Stimulated activated naive B cell treated with anti-CD40 and anti-IgM and Interleukin-4, amounts not matched to agents 10 μg/mL and 1 μg/mL and 100 μg/mL, for 72 hours (primary cell): ENCODE results near the gene IL2RA.
"Not testable (repeated sequence)": the region's sequence is repeated elsewhere in the genome, so short reads cannot be mapped to it uniquely, and the experiment has no call there.

Experiments used
- ATAC-seq, 2 donors: fragments of 150-1000 bp; cut with Tn5 transposase; replicated peaks; 2 replicates each; pipeline ENCODE4 v1.10.0; 2021; ENCODE audit warnings: moderate library complexity in 1 of 2
- DNase-seq: peaks from one replicate; pipeline ENCODE4 v3.0.0; 2021
- H3K27ac Mint-ChIP-seq: one replicate; pipeline ENCODE4 v1.8.0; 2022; ENCODE audit warnings: mild to moderate bottlenecking, mixed read lengths
- H3K27me3 Mint-ChIP-seq, 2 donors: one replicate each; pipeline ENCODE4 v1.8.0; 2022; ENCODE audit warnings: mixed read lengths in 2 of 2
- H3K36me3 Mint-ChIP-seq, 2 donors: one replicate each; pipeline ENCODE4 v1.8.0; 2022; ENCODE audit warnings: mixed read lengths in 2 of 2, mild to moderate bottlenecking in 1 of 2
- H3K4me1 Mint-ChIP-seq, 2 donors: one replicate each; pipeline ENCODE4 v1.8.0; 2022; ENCODE audit warnings: mixed read lengths in 2 of 2, mild to moderate bottlenecking in 1 of 2
- H3K4me3 Mint-ChIP-seq, 2 donors: one replicate each; pipeline ENCODE4 v1.8.0; 2022; ENCODE audit warnings: mild to moderate bottlenecking in 2 of 2, mixed read lengths in 2 of 2, moderate library complexity in 1 of 2
- H3K9me3 Mint-ChIP-seq, 2 donors: one replicate each; pipeline ENCODE4 v1.8.0; 2022; ENCODE audit warnings: mixed read lengths in 2 of 2, mild to moderate bottlenecking in 1 of 2

IL2RA gene

DNA sequence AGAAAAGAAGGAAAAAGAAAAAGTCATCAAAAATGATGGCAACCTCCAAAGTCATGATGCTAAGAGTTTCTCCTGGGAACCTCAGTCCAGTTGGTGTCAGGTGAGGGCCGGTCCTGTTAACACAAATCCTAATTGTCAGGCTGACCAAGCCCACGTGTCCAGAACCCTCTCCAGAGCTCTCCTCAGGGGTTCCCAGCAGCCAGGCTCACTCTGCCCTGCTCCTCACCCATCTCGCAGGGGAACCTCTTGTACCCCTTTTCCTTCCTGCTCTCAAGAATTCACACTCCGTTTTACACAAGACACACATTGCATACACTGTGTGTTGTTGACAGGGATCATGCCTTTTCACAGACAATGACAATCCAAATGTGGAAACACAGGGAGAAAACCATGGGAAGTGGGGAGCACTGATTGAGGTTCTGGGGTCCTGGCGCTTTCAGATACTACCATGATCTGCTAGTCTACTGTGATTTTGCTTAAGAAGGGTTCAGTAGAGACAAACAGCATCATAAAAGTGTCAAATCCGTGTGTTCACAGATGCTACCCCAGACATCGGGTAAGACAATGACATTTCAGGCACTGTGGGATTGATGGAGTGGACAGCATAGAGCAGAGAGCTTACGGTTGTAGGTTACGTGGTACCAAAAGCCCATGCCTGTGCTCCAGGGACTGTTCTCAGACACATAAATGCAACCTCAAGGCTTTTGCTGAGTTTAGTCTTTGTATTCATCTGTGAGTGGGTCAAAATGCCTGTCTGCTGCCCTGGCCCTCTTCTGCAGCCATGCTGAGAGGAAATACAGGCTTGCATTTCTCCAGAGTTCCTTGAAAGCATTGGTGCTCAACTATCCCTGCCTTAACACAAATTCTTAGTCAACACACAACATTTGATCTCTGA lies 16.0 kb downstream of the IL2RA start:
- no peaks in the 10 kb centered on the region for H3K27me3 Mint-ChIP-seq
- peak overlapping the region; percentile 95 for H3K27ac Mint-ChIP-seq
- ATAC-seq (no peak), DNase-seq (no peak)
- peaks cover 57 to 78% of the 10 kb centered on the region in 2 donors for H3K4me1 Mint-ChIP-seq
- peak overlapping the region; percentile 61 to 67 for H3K4me3 Mint-ChIP-seq
- peaks cover 0 to 2% of the 10 kb centered on the region in 2 donors for H3K9me3 Mint-ChIP-seq
- peaks cover 4 to 22% of the 10 kb centered on the region in 2 donors for H3K36me3 Mint-ChIP-seq

DNA sequence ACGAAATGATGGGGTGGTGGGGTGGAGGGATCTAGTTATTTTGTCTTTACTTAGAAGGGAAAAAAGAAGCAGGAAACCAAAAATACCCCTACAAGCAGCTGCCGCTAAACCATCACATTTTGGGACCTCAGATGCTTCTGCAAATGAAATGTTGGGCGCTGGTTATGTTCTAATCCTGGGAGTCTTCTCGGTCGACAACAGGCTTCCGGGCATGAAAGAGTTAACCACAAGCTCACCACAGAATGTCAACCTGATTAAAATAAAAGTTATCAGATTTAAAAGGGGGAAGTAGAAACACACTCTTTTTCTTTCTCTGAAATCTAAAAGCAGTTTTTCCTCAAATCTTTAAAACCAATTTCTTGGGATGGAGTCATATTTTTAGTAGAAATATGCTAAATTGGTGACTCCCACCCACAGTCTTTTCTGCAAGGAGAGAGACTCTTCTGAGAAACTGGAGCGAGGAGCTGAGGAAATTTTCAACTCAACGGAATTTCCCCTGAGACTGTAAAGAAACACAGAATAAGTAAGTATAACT lies 16.8 kb downstream of the IL2RA start:
- no peaks in the 10 kb centered on the region for H3K27me3 Mint-ChIP-seq
- peak; percentile 57 to 69 for ATAC-seq

DNA sequence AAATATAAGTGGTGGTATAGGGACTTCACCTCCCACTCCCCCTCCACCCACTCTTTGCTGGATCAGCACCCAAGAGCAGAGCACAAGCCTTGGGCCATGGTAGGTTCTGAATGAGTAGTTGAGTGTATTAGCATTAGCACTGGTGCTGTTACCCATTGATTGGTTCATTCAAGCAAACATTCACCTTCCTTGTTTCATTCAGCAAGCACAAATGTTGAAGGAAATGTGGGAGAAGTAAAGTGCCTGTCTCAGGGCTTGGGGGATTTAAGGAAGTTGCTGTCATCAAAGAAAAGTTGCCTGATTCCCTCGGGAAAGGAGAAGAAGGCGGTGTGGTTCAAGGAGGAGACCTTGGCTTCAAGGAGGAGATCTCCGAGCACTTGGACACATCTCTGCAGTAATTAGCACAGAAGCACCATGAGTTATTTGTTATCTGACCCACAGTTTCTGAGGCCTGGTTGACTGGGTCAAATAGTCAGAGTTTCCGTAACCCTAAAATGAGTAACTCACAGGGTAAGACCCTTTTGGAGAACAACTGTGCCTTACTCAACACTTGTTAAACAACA lies 17.3 kb downstream of the IL2RA start:
- peak overlapping the region; percentile 61 to 67 for H3K4me3 Mint-ChIP-seq
- H3K36me3 Mint-ChIP-seq = peaks cover 4 to 23% of the 10 kb centered on the region in 2 donors
- ATAC-seq (peak; percentile 79 to 81), DNase-seq (peak; percentile 62)
- peaks cover 49 to 65% of the 10 kb centered on the region in 2 donors for H3K4me1 Mint-ChIP-seq
- peak overlapping the region; percentile 95 for H3K27ac Mint-ChIP-seq
- H3K9me3 Mint-ChIP-seq = peaks cover 0 to 2% of the 10 kb centered on the region in 2 donors
- H3K27me3 Mint-ChIP-seq = no peaks in the 10 kb centered on the region

More for the DNA sequence above, 16.8 kb downstream of the IL2RA start:
- peak overlapping the region; percentile 95 for H3K27ac Mint-ChIP-seq
- no peak for DNase-seq
- peaks cover 4 to 22% of the 10 kb centered on the region in 2 donors for H3K36me3 Mint-ChIP-seq
- H3K4me3 Mint-ChIP-seq = peak overlapping the region; percentile 61 to 67
- H3K4me1 Mint-ChIP-seq = peaks cover 54 to 70% of the 10 kb centered on the region in 2 donors
- peaks cover 0 to 2% of the 10 kb centered on the region in 2 donors for H3K9me3 Mint-ChIP-seq

DNA sequence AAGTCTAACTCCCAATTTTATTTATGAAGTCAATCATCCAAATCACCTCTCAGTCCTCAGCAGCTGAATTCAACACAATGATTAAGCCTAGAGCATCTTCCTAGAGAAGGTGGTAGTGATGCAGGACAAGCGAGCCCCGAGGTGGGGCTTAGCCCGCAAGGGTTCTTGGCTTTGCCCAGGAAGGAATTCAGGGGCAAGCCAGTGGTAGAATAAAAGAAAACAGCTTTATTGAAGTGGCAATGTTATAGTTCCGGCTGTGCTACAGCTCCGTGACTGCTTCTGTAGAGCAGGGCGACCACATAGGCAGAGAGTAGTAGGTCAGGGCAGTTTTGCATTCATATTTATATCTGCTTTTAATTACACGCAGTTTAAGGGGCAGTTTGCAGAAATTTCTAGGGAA lies 18.1 kb downstream of the IL2RA start:
- H3K27me3 Mint-ChIP-seq = no peaks in the 10 kb centered on the region
- H3K9me3 Mint-ChIP-seq = peaks cover 0 to 3% of the 10 kb centered on the region in 2 donors
- H3K36me3 Mint-ChIP-seq = peaks cover 8 to 26% of the 10 kb centered on the region in 2 donors
- DNase-seq (no peak), ATAC-seq (peak in 1 of 2 donors; percentile 52)
- peaks cover 46 to 57% of the 10 kb centered on the region in 2 donors for H3K4me1 Mint-ChIP-seq
- peak overlapping the region; percentile 95 for H3K27ac Mint-ChIP-seq
- H3K4me3 Mint-ChIP-seq = peak overlapping the region; percentile 61 to 67

DNA sequence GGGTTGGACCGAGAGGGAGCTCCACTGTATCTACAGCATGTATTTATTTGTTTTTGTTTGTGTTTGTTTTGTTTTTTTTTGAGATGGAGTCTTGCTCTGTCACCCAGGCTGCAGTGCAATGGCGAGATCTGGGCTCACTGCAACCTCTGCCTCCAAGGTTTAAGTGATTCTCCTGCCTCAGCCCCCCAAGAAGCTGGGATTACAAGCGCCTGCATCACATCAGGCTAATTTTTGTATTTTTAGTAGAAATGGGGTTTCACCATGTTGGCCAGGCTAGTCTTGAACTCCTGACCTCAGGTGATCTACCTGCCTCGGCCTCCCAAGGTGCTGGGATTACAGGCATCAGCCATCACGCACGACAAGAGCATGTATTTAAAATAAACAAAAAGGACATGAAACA lies 18.8 kb downstream of the IL2RA start:
- not testable (repeated sequence) for ATAC-seq, H3K9me3 Mint-ChIP-seq, H3K27me3 Mint-ChIP-seq, H3K4me3 Mint-ChIP-seq, DNase-seq
- H3K4me1 Mint-ChIP-seq = peaks cover 41 to 53% of the 10 kb centered on the region in 2 donors
- H3K36me3 Mint-ChIP-seq = peaks cover 13 to 28% of the 10 kb centered on the region in 2 donors
- H3K27ac Mint-ChIP-seq = peak overlapping the region; percentile 54

DNA sequence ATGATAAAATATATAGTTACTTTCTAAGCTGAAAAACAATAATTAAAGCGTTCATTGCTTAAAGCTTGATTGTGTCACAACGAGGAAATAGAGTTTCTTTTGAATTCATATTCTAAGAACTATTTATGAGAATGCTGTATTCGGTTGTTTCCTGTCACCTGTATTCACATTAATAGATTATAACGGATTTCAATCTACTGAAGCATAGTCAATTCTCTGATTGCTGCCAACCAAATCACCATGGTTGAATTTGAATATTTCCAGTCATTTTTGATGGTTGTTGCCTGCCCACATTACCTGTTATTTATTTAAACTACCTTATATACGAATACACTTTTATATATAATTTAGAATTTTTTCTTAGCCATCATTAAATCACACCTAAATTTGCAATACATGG lies 22.0 kb downstream of the IL2RA start:
- no peaks in the 10 kb centered on the region for H3K27me3 Mint-ChIP-seq
- H3K9me3 Mint-ChIP-seq = peaks cover 0 to 6% of the 10 kb centered on the region in 2 donors
- no peak for DNase-seq
- H3K4me1 Mint-ChIP-seq = peaks cover 37 to 52% of the 10 kb centered on the region in 2 donors
- H3K36me3 Mint-ChIP-seq = peaks cover 14 to 36% of the 10 kb centered on the region in 2 donors
- H3K27ac Mint-ChIP-seq = no peak overlapping the region
- H3K4me3 Mint-ChIP-seq = no peak overlapping the region
- no peak for ATAC-seq

DNA sequence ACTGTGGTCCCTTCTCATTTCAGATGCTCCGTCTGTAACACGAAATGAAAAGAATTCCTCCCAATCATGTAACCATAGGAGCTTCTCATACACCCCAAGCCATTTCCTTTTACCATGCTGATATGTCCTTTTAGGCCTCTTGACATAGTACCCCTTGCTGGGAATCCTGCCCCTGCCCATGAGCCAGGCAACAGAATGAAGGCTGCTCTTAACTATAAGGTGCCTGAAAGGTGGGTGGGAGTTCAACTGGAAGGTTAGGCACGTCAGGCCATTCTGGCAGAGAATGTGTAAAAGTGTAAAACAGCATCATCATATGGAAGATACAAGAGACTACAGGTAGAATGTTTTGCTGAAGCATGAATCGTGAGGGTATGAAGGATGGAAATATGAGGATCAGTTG lies 22.5 kb downstream of the IL2RA start:
- H3K27me3 Mint-ChIP-seq = no peaks in the 10 kb centered on the region
- peaks cover 14 to 39% of the 10 kb centered on the region in 2 donors for H3K36me3 Mint-ChIP-seq
- H3K27ac Mint-ChIP-seq = no peak overlapping the region
- peaks cover 0 to 6% of the 10 kb centered on the region in 2 donors for H3K9me3 Mint-ChIP-seq
- DNase-seq (no peak), ATAC-seq (no peak)
- peaks cover 33 to 52% of the 10 kb centered on the region in 2 donors for H3K4me1 Mint-ChIP-seq
- no peak overlapping the region for H3K4me3 Mint-ChIP-seq

DNA sequence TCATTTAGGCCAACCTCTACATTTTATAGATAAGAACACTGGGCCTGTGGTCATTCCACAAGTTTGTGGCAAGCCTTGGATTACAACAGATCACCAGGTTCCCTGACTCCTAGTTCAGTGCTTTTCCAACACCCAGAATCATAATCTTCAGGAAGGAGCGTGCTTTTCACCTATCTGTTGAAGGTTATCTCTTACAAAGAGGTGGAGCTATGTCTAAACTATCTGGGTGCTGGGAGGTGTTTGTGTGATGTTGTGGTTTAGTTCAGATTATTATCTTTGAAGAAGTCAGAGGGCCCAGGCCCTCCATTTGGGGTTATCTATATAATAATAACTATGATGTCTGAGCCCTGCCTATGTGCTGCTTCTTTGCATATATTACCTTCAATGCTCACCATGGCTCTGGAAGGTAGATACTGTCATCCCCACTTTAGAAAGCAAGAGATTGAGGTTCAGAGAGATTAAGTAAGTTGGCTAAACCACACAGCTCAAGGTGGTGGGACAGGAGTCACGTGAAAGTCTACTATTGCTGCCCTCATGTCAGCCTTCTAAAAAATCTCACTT lies 24.0 kb downstream of the IL2RA start:
- H3K27me3 Mint-ChIP-seq = no peaks in the 10 kb centered on the region
- H3K27ac Mint-ChIP-seq = peak overlapping the region; percentile 65
- no peak overlapping the region for H3K4me3 Mint-ChIP-seq
- DNase-seq = no peak
- no peak for ATAC-seq
- peaks cover 14 to 42% of the 10 kb centered on the region in 2 donors for H3K36me3 Mint-ChIP-seq
- H3K4me1 Mint-ChIP-seq = peaks cover 29 to 51% of the 10 kb centered on the region in 2 donors
- peaks cover 0 to 6% of the 10 kb centered on the region in 2 donors for H3K9me3 Mint-ChIP-seq

DNA sequence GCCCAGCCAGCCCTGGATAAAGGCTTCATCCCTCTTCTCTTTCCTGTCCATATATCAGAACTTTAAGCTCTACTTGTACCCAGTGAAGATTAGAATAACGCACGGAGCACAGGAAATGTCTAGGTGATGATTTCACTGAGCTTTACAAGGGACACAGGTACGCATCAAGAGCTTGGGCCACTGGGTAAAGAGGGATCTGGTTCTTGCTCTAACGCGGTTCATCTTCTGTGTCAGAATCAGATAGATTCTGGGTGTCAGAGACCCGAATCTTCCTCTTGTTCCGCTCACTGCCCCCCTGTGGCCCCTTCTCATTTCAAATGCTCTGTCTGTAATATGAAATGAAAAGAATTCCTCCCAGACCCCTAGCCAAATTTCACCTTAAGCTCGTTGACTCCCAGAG lies 24.7 kb downstream of the IL2RA start:
- Mint-ChIP-seq H3K4me1 (peaks cover 29 to 49% of the 10 kb centered on the region in 2 donors), H3K4me3 (no peak overlapping the region), H3K27me3 (no peaks in the 10 kb centered on the region), H3K36me3 (peaks cover 14 to 45% of the 10 kb centered on the region in 2 donors), H3K9me3 (peaks cover 0 to 6% of the 10 kb centered on the region in 2 donors), H3K27ac (peak overlapping the region; percentile 65)
- ATAC-seq (peak in 1 of 2 donors; percentile 33), DNase-seq (no peak)

DNA sequence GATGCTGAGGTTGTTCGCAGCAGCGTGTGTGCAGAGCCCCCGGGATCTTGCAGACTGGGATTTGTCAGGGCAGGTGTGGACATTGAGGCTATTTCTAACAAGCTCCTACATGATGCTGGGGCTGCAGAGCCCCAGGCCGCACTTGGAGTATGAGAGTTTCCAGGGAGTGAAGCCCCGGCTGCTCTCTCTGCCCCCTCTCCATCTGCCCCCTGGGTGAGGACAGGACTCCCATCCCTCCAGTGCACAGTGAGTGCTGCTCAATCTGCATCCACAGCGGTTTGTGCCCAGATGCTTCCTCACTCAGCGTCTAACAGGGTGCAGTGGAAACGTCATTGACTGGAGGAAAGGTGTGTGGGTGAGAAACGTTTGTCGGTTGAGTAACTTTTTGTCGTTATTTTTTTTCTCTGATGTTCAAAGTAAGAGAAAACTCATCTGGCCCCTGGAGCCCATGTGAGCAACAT lies 25.3 kb downstream of the IL2RA start:
- H3K27me3 Mint-ChIP-seq = no peaks in the 10 kb centered on the region
- no peak overlapping the region for H3K4me3 Mint-ChIP-seq
- ATAC-seq (peak; percentile 84 to 89), DNase-seq (no peak)
- H3K4me1 Mint-ChIP-seq = peaks cover 29 to 49% of the 10 kb centered on the region in 2 donors
- H3K27ac Mint-ChIP-seq = peak overlapping the region; percentile 65
- H3K9me3 Mint-ChIP-seq = peaks cover 0 to 6% of the 10 kb centered on the region in 2 donors
- peaks cover 14 to 47% of the 10 kb centered on the region in 2 donors for H3K36me3 Mint-ChIP-seq

DNA sequence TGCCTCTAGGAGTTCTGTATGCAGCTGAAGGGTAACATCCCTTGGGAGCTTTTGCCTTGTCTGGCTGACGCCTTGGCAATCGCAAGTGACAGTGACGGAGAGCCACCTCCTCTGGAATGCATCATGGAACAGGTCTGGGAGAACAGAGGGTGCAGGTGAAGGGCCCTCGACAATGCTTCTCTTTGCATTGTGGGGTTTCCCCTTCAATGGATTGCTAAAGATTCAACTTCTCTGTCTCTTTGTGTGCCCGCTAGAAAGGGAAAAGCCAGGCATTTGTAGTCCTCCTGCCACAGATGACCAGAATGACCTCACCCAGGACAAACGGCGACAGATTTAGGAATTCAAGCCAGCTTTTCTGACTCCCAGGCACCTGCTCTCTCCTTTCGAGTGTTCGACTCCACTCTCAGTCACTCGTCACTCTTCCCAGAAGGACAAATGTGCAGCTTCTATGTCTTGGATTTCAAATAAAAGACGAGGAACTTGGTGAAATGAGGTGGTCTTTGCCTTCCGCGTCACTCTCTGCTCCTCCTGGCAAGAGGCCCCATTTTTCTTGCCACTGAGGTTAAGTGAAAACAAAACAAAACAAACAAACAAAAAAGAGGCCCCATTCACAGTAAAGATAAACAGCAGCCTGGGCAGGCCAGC lies 26.1 kb downstream of the IL2RA start:
- no peak for DNase-seq
- Mint-ChIP-seq H3K36me3 (peaks cover 14 to 47% of the 10 kb centered on the region in 2 donors), H3K9me3 (peaks cover 0 to 6% of the 10 kb centered on the region in 2 donors), H3K4me3 (no peak overlapping the region), H3K4me1 (peaks cover 29 to 49% of the 10 kb centered on the region in 2 donors), H3K27me3 (no peaks in the 10 kb centered on the region), H3K27ac (no peak overlapping the region)
- ATAC-seq = no peak

DNA sequence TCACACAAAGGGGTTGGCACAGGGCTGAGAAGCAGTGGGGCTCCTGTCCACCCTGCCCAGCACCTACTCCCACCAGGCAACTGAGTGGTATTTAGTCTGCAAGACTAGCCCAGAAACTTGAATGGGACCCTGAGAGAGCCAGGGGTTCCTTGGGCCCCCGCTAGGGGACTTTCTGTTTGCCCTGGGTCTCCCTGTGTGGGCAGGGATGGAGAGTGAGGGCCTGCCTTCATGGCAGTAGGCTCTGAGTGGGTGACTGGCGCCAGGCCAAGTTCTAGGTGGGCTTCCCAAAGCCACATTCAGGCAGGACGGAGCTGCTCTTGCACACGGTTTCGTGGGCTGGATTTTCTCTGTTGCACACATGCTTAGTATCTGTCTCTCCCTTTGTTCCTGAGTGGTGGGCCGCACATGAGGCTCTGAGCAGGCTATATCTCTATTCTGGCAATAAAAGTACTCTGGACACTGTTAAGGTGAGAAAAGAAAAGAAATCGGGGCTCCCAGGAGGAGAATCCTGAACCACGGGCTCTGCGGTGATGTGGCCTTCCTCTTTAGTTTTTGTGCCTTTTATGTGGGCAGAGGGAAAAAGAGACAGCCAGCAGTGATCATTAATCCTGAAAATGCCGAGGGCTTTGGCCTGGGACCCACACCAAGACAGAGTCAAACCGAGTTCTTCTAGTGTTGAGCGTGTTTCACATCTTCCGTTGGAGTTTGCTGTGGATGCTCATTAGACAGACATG lies 26.9 kb downstream of the IL2RA start:
- Mint-ChIP-seq H3K27me3 (no peaks in the 10 kb centered on the region), H3K4me1 (peaks cover 29 to 49% of the 10 kb centered on the region in 2 donors), H3K9me3 (peaks cover under 1 to 7% of the 10 kb centered on the region in 2 donors), H3K4me3 (no peak overlapping the region), H3K27ac (peak overlapping the region; percentile 38), H3K36me3 (peaks cover 19 to 54% of the 10 kb centered on the region in 2 donors)
- no peak for DNase-seq
- ATAC-seq = no peak

DNA sequence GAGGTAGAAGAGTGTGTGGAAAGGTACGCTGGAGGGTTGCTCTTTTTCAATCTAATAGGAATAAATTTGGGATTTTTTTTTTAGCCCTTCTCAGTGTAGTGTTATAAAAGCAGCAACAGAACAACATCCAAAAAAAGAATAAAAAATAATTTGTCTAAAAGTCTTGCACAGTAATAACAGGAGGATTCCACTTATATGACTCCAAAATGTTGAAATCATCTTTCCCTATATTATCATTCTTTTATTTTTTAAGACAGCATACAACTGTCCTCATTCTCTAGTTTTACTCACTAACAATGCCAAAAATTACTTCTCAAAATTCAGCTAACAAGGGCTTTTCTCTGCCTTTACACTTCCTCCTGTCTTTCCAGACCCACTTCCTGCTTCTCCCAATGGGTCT lies 27.8 kb downstream of the IL2RA start:
- H3K4me1 Mint-ChIP-seq = peaks cover 25 to 49% of the 10 kb centered on the region in 2 donors
- peak overlapping the region; percentile 38 for H3K27ac Mint-ChIP-seq
- peaks cover 5 to 6% of the 10 kb centered on the region in 2 donors for H3K9me3 Mint-ChIP-seq
- no peak overlapping the region for H3K4me3 Mint-ChIP-seq
- H3K36me3 Mint-ChIP-seq = peaks cover 19 to 52% of the 10 kb centered on the region in 2 donors
- no peaks in the 10 kb centered on the region for H3K27me3 Mint-ChIP-seq
- no peak for DNase-seq
- no peak for ATAC-seq
